CD4-positive, alpha-beta T cell treated with Interleukin-12 subunit alpha and Interleukin-12 subunit beta, for 1 hour (primary cell): ENCODE results near the gene TTC39C.

ENCODE experiments used
- DNase-seq: peaks from one replicate; pipeline ENCODE4 v3.0.0-alpha.2; 2020

The TTC39C gene

DNA sequence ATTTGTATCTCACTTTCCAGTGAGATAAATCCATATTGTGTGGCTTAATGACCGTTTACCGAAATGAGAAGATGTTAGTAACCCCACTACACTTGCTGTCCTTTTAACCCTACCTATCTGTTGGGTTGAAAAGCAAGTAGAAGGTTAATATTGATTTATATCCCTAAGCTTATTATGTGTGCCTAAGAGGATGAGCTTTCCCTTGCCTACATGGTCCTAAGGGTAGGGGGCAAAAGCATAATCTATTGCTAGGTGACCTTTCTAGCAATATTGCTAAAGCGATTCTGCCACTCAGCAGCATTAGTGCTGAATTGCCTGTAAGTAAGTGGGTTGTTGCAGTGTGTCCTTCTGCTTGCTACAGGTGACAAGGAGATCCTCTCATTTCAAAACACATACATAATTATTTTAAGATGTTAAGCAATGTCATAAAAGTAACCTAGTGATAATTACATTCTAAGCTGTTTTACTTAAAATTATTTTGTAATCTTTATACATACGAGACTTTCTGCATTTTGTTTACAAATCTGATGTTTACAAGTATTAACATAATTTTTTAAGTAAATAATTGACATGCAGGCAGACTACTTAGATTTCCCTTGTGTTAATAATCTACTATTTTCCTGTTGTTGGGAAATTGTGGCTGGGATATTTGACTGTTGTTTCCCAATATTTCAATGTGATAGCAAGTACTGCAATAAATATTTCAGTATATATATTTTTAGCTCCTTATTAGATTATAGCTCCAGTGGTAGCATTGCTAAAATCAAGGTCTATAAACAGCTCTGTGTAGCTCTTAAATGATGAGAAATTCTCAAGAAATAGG, 75.2 kb downstream of the TTC39C start:
- no peak for DNase-seq

DNA sequence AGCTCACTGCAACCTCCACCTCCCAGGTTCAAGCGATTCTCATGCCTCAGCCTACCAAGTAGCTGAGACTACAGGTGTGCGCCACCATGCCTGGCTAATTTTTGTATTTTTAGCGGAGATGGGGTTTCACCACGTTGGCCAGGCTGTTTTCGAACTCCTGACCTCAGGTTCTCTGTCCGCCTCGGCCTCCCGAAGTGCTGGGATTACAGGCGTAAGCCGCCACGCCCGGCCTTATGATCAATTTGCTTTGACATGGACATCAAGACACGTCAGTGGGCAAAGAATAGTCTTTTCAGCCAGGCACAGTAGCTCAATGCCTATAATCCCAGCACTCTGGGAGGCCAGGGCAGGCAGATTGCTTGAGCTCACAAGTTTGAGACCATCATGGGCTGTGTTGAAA, 76.3 kb downstream of the TTC39C start:
- no peak for DNase-seq

GRCh38 chr18:24094561-24094960, 80.0 kb downstream of the TTC39C start:
- no peak for DNase-seq

DNA sequence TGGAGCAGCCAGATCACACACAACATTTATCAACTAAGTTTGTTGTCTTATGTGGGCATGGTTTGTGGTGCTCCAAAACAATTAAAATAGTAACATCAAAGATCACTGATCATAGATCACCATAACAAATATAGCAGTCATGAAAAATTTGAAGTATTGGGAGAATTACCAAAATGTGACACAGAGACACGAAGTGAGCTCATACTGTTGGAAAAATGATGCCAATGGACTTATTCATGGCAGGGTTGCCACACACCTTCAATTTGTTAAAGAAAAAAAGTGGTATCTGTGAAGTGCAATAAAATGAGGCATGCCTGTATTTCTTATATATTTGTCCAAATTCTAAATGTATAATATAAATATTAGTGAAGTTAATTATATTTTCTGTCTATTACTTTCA, 81.4 kb downstream of the TTC39C start:
- DNase-seq = no peak

GRCh38 chr18:24103320-24104021, 88.9 kb downstream of the TTC39C start:
- DNase-seq = no peak

DNA sequence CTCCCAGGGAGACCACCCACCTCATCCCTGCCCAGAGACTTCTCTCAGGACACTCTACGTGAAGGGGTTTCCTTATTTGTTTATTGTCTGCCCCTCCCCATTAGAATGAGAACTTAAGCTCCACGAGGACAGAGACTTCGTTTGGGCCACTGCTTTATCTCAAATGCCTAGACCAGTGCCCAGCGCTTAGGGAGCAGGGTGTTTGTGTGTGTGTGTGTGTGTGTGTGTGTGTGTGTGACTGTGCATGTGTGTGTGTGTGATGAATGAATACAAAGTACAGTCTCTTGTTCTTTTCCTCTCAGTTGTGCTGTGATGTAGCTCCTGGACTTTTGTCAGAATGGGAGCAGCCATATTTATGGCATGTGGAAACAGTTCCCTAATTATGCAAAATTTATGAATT, 89.9 kb downstream of the TTC39C start:
- DNase-seq = no peak

- no peak for DNase-seq
Observed at GRCh38 chr18:24108641-24109040, 94.1 kb downstream of the TTC39C start.

DNA sequence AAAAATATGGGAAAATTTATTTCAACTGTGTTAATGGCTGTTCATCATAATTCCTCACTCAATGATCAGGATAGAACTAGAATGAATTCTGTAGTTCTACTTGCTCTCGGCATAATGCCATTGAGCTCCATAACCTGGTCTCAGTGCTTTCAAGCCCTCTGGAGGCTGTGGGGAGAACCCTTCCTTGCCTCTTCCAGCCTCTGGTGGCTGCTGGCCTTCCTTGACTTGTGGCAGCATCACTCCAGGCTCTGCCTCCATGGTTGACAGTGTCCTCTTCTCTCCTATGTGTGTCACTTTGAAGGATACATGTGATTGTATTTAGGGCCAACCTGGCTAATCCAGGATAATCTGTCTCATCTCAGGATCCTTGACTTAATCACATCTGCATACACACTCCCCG, 97.4 kb downstream of the TTC39C start:
- DNase-seq = no peak

DNA sequence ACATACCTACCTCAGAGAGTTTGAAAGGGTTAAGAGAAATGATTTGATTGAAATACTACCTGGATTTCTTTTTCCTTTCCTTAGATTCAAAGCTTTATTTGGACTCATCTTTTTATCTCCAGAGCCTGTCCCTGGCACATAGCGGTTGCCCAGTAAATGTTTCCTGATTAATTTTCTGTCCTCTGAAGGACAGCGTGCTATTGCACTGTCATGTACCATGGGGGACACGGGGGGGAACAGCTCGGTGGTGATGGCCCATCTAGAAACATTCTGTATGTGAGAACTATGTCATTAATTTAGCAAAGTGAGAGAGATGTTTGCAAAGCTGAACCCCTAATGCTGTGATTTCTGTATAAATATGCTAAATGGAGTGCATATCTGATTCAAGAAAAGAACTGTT, 97.9 kb downstream of the TTC39C start:
- DNase-seq = no peak

DNA sequence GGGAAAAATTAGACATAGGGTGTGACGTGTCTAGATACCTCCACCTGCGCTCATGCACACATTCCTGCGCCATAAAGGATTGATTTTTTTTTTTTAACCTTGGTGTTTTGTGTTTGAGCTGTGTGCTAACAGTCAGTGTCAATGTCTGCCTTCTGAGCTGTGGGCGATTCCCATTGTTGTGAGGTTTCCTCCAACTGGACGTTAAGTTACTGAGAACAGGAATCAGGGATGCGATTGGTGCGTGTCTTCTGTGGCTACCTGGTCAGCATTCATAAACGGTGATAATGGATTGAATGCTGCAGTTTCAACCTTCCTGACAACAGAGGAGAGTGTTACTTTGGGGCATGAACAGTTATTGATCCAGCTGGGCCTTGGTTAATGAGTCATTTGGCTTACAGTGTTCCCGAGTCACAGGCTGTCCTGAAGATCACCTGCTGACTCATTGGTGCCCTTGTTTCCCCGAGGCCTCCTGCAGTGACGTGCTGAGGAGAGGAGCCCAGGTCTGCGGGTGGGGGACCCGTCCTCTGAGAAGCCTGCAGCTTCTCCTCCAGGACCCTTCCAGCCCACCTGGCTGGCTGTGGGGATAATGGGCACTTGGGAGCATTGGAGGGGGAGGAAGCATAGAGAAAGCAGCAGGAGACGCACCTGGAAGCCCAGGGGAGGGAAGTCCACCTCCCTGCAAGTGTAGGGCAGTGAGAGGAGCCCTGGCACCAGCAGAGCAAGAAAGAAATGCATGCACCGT, 98.5 kb downstream of the TTC39C start:
- no peak for DNase-seq

GRCh38 chr18:24114924-24115549, 100.5 kb downstream of the TTC39C start:
- DNase-seq = no peak

DNA sequence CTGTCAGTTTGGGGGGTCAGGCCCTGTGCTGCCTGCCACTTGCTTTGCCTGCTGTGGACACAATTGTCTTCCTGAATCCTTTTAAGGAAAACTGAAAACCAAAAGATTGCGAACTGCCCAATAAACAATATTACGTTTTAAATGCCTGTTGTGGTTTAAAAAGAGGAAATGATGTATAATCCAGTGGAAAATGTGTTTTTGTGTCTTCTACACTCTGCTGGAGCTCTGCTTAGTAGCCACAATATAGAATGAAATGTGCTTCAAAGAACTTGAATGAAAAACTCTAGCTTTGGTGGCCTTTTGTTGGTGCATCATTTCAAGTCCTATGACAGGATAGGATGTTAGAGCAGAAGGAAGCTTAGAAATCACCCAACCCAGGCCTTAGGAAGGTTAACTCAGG, 101.1 kb downstream of the TTC39C start:
- DNase-seq = no peak

GRCh38 chr18:24118750-24119577, 104.4 kb downstream of the TTC39C start:
- peak; percentile 83 for DNase-seq

- no peak for DNase-seq
Observed at GRCh38 chr18:24120676-24121075, 106.1 kb downstream of the TTC39C start.

- DNase-seq = no peak
Observed at GRCh38 chr18:24121625-24122024, 107.1 kb downstream of the TTC39C start.

DNA sequence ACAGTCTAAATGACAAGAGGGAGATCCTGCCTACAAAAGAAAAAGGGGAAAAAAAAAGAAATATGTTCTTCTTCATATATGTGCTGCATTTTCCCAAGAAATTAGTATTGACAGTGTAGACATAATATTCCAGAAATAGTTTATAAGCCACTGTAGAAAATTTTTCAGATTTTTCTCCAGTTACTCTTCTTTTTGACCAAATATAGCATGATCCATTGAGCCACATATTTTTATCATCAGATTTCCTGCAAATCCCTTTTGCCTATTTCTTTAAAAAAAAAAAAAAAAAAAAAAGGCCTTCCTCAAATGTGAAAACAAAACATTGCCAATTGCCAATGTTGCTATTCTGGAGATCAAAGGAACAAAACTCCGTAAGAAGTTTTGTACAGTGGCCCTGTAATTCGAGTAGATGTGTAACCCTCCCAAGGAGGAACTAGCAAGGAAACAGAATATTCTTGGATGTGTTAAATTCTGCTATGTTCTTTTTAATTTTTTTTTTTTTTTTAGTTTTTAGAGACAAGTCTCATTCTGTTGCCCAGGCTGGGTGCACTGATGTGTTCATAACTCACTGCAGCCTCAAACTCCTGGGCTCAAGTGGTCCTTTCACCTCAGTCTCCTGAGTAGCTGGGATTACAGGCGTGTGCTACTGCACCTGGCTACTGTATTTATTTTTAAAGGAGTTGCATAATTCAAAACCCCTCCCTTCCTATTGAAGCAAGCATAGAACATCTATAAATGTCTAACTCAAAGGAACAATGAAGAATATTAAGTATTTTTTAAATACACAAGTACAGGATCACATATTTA, 111.8 kb downstream of the TTC39C start:
- no peak for DNase-seq

- no peak for DNase-seq
Observed at GRCh38 chr18:24127735-24128134, 113.2 kb downstream of the TTC39C start.

- DNase-seq = no peak
Observed at GRCh38 chr18:24128700-24129099, 114.1 kb downstream of the TTC39C start.

DNA sequence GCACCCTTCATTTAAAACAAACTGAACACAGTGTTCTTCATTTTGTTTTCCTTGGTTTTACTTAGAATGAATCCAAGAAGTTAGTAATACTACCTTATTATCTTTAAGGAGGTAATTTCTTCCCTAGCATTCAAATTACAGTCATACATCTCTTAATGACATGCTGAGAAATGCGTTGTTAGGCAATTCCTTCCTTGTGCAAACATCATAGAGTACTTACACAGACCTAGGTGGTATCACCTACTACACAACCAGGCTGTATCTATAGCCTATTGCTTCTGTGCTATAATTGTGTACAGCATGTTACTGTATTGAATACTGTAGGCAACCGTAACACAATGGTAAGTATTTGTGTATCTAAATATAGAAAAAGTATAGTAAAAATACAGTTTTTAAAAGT, 115.9 kb downstream of the TTC39C start:
- DNase-seq = no peak

GRCh38 chr18:24136967-24137373, 122.4 kb downstream of the TTC39C start:
- peak; percentile 13 for DNase-seq

DNA sequence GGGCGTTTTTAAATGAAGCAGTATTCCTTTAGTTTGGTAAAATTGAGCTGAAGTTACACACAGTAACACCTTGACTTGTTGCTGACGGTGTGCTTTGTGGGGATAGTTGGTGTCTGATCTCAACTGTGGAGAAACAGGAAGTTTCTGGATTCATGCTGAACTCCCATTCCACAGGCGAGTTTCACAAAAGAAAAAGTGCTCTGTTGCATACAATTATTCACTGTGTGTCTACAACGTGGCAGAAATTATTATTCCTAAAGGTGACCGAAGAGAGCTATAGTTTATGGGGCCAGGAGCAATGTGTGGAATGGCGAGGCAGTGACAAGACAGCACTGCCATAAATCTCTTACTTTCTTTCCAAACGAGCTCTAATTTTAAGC, 123.8 kb downstream of the TTC39C start:
- no peak for DNase-seq
